Gastroesophageal sphincter (tissue), 3 donors: Measurements from ENCODE around the gene JAG2.

Source experiments
- CTCF ChIP-seq, 4 experiments: fragments of 200-600 bp in 2 of 4; fragments of 450-650 bp in 2 of 4; sonication (generic) in 1 of 4; IDR thresholded peaks; one replicate each; pipeline ENCODE4 v1.5.1; 2017 to 2019; ENCODE audit warnings: antibody characterized with exemption in 4 of 4, mild to moderate bottlenecking in 2 of 4, moderate library complexity in 2 of 4
- EP300 ChIP-seq: sonication (generic); formaldehyde crosslinking; IDR thresholded peaks from one replicate; pipeline ENCODE4 v1.6.1; 2017; ENCODE audit warnings: antibody characterized with exemption, mild to moderate bottlenecking
- POLR2A ChIP-seq, 2 donors: fragments of 450-650 bp; IDR thresholded peaks; one replicate each; pipeline ENCODE4 v1.6.1; 2017; ENCODE audit warnings: antibody characterized with exemption in 2 of 2, mild to moderate bottlenecking in 2 of 2, moderate library complexity in 1 of 2
- POLR2AphosphoS5 ChIP-seq: sonication (generic); formaldehyde crosslinking; IDR thresholded peaks from one replicate; pipeline ENCODE4 v1.6.1; 2017; ENCODE audit warnings: antibody characterized with exemption

DNA sequence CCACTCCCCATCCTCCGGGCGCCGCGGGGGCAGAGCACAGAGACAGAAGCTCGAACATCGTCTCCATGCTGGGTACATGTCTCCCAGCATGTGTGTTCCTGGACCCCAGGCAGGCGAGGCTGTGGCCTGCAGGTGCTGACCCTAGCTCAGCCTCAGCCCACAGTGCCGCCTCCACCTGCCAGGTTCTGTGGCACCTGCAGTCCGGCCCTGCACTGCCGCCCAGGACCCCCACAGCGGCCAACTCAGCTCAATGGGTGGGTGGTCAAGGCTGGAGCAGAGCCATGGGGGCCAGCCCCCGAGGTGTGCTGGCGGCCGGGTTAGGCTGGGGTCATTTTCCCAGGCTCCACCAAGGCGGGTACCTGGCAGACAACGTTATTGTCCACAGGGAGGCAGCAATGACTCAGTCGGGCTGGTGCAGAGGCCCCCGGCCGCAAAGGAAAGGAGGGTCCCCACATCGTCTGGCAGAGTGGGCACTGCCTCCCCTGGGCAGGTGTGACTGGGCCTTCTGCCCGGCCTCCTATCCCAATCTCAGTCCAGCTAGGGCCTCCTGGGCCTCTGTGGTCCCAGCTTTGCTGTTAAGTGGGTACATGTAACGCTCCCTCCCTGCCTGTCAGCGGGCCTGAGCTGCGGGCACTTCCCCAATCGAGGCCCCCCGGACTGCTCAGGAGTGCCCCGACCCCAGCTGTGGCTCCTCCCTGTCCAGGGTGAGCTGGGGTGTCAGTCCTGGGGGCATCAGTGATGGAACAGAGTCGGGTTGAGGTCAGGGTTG lies 32.8 kb upstream of the JAG2 start:
- TF ChIP-seq CTCF (IDR thresholded peaks at IDR 0.05) (no peak), POLR2A (IDR thresholded peaks at IDR 0.05) (no peak), POLR2AphosphoS5 (no peak), EP300 (no peak)
